Transverse colon (tissue), 4 donors: ENCODE data around the gene FERMT3. TPM values are rescaled to one million over a fixed set of nuclear protein-coding genes. Genes with fewer than 3 reads are reported as not detected.
A peak's percentile ranks its signal among the peaks of the same experiment; 100 is the strongest.

Source experiments
- DNase-seq: peaks from one replicate; pipeline ENCODE4 v3.0.0-alpha.2; 2019
- H3K27ac ChIP-seq, 4 donors: fragments of 200-600 bp; sonication (generic); 2 replicates each; pipeline ENCODE4 v1.5.1; 2016 to 2018; ENCODE audit warnings: inconsistent platforms in 4 of 4
- H3K27me3 ChIP-seq: fragments of 200-600 bp; sonication (generic); 2 replicates; pipeline ENCODE4 v1.5.1; 2017; ENCODE audit warnings: inconsistent platforms
- H3K36me3 ChIP-seq, 4 donors: fragments of 200-600 bp; sonication (generic); 2 replicates each; pipeline ENCODE4 v1.5.1; 2017 to 2019; ENCODE audit warnings: inconsistent platforms in 4 of 4
- H3K4me1 ChIP-seq, 4 donors: fragments of 200-600 bp; sonication (generic); 2 replicates each; pipeline ENCODE4 v1.5.1; 2017 to 2020; ENCODE audit warnings: inconsistent platforms in 4 of 4
- H3K4me3 ChIP-seq, 4 donors: fragments of 200-600 bp; sonication (generic); 1 replicate in 1 of 4; 2 replicates in 3 of 4; pipeline versions ENCODE4 v1.5.1 to v1.6.1; 2017 to 2019; ENCODE audit warnings: inconsistent platforms in 4 of 4
- H3K9me3 ChIP-seq, 2 donors: fragments of 200-600 bp; sonication (generic); 2 replicates each; pipeline ENCODE4 v1.5.1; 2017 to 2019; ENCODE audit warnings: inconsistent platforms in 2 of 2
- CTCF ChIP-seq, 5 experiments: fragments of 200-600 bp in 3 of 5; fragments of 450-650 bp in 2 of 5; sonication (generic) in 3 of 5; IDR thresholded peaks; 1 replicate in 2 of 5; 2 replicates in 3 of 5; pipeline ENCODE4 v1.5.1; 2016 to 2017; ENCODE audit warnings: antibody characterized with exemption in 5 of 5, inconsistent platforms in 3 of 5, mild to moderate bottlenecking in 2 of 5, moderate library complexity in 1 of 5
- EP300 ChIP-seq: sonication (generic); formaldehyde crosslinking; IDR thresholded peaks from one replicate; pipeline ENCODE4 v1.6.1; 2017; ENCODE audit warnings: antibody characterized with exemption, low read depth
- POLR2A ChIP-seq: fragments of 450-650 bp; IDR thresholded peaks from one replicate; pipeline ENCODE4 v1.6.1; 2016; ENCODE audit warnings: antibody characterized with exemption, mild to moderate bottlenecking, moderate library complexity
- POLR2AphosphoS5 ChIP-seq, 3 donors: sonication (generic); formaldehyde crosslinking; IDR thresholded peaks; one replicate each; pipeline ENCODE4 v1.6.1; 2016; ENCODE audit warnings: antibody characterized with exemption in 3 of 3
- WGBS, 2 donors: methylation state at CpG; one replicate each; pipeline ENCODE4 v1.1.5; 2018; ENCODE audit warnings: low coverage in 1 of 2; 5-methylcytosine and 5-hydroxymethylcytosine counted together
- in situ Hi-C, 4 donors: fragments of 200-750 bp; cut with MboI; loops; one replicate each; pipeline versions ENCODE4 v1.15.0 to v1.15.1; 2017; ENCODE audit warnings: low sequenced_read_pairs in 3 of 4, low pct_ligation_motif_present in 1 of 4, low pct_unique_long_range_greater_than_20kb in 1 of 4
- intact Hi-C: fragments of 100-400 bp; cut with DNase I; formaldehyde crosslinking; loops from one replicate; pipeline ENCODE4 v1.15.1; 2023; ENCODE audit warnings: low total_unique reads
- total RNA-seq, 4 donors: library from RNA; depleted of rRNA; stranded (reverse); fragments of >200 nt; gene quantifications; one replicate each; pipeline ENCODE4 v1.1.0, GENCODE V29; 2016

FERMT3 gene
- total RNA-seq, 4 donors from 2014 or later = 14.6 to 63.3 (median 28.6) TPM

- Histone ChIP-seq H3K9me3 (no peaks in the 10 kb centered on the region), H3K27me3 (no peaks in the 10 kb centered on the region), H3K4me1 (peaks cover 12 to 78% (median 58%) of the 10 kb centered on the region in 4 donors), H3K36me3 (no peaks in the 10 kb centered on the region), H3K27ac (peak overlapping the region; percentile 81 to 95 (median 87)), H3K4me3 (peak overlapping the region; percentile 59 to 77 (median 70))
- no peak for TF ChIP-seq EP300
- TF ChIP-seq CTCF (IDR thresholded peaks at IDR 0.05) = no peak
- peak; percentile 42 for TF ChIP-seq POLR2A
- TF ChIP-seq POLR2AphosphoS5 (IDR thresholded peaks at IDR 0.05) = peak; percentile 15 to 66 (median 53)
- in situ Hi-C loops (no loop called here), intact Hi-C loops (no loop called here)
- peak; percentile 77 for DNase-seq
- WGBS, 2 donors = 2% methylated on average over 36 of the region's 80 CpGs; no CpG with 5 or more reads in 1 of the 2 donors
Observed at GRCh38 chr11:64234647-64235379, 28.3 kb downstream of the FERMT3 start.

- intact Hi-C loops (no loop called here), in situ Hi-C loops (no loop called here)
- WGBS, 2 donors = 74% methylated on average over 12 of the region's 12 CpGs; no CpG with 5 or more reads in 1 of the 2 donors
- Histone ChIP-seq H3K4me1 (peaks cover 18 to 84% (median 63%) of the 10 kb centered on the region in 4 donors), H3K4me3 (peak overlapping the region; percentile 59 to 77 (median 70)), H3K27ac (peak overlapping the region; percentile 81 to 95 (median 87)), H3K27me3 (no peaks in the 10 kb centered on the region), H3K9me3 (no peaks in the 10 kb centered on the region), H3K36me3 (no peaks in the 10 kb centered on the region)
- peak; percentile 11 for DNase-seq
- no peak for TF ChIP-seq POLR2A
- TF ChIP-seq CTCF (IDR thresholded peaks at IDR 0.05) = no peak
- no peak for TF ChIP-seq EP300
- no peak for TF ChIP-seq POLR2AphosphoS5 (IDR thresholded peaks at IDR 0.05)
Observed at GRCh38 chr11:64235437-64236161, 29.1 kb downstream of the FERMT3 start.

GRCh38 chr11:64237484-64237951 is 31.0 kb downstream of the FERMT3 start:
- DNase-seq = peak; percentile 89
- intact Hi-C loops (no loop called here), in situ Hi-C loops (no loop called here)
- H3K27ac ChIP-seq = peak overlapping the region; percentile 96 to 100 (median 98)
- peaks cover 20 to 72% (median 58%) of the 10 kb centered on the region in 4 donors for H3K4me1 ChIP-seq
- H3K4me3 ChIP-seq = no peak overlapping the region
- H3K36me3 ChIP-seq = no peaks in the 10 kb centered on the region
- peak; percentile 57 to 71 (median 64) for TF ChIP-seq POLR2AphosphoS5 (IDR thresholded peaks at IDR 0.05)
- TF ChIP-seq EP300 = no peak
- peak in 2 of 5 experiments; percentile 20 to 44 for TF ChIP-seq CTCF (IDR thresholded peaks at IDR 0.05)
- TF ChIP-seq POLR2A = peak; percentile 60
- no peaks in the 10 kb centered on the region for H3K27me3 ChIP-seq
- WGBS, 2 donors = 53% methylated on average over 12 of the region's 12 CpGs; no CpG with 5 or more reads in 1 of the 2 donors
- no peaks in the 10 kb centered on the region for H3K9me3 ChIP-seq

GRCh38 chr11:64238076-64238475 is 31.6 kb downstream of the FERMT3 start:
- in situ Hi-C loops (no loop called here), intact Hi-C loops (no loop called here)
- Histone ChIP-seq H3K27ac (peak overlapping the region; percentile 96 to 100 (median 98)), H3K9me3 (no peaks in the 10 kb centered on the region), H3K4me3 (no peak overlapping the region), H3K4me1 (peaks cover 26 to 77% (median 62%) of the 10 kb centered on the region in 4 donors), H3K36me3 (no peaks in the 10 kb centered on the region), H3K27me3 (no peaks in the 10 kb centered on the region)
- WGBS, 2 donors = 66% methylated on average over 9 of the region's 9 CpGs; no CpG with 5 or more reads in 1 of the 2 donors
- TF ChIP-seq CTCF (IDR thresholded peaks at IDR 0.05) (no peak), POLR2AphosphoS5 (IDR thresholded peaks at IDR 0.05) (no peak), EP300 (no peak)
- peak; percentile 30 for DNase-seq
